Measurements from ENCODE around the gene STAP2. TPM values are rescaled to one million over a fixed set of nuclear protein-coding genes. Genes with fewer than 3 reads are reported as not detected.
A peak's percentile ranks its signal among the peaks of the same experiment; 100 is the strongest.
"Not testable (repeated sequence)": the region's sequence is repeated elsewhere in the genome, so short reads cannot be mapped to it uniquely, and the experiment has no call there.

The STAP2 gene
- total RNA-seq, 2 experiments from 2014 or later, result 8.1 to 10.7 TPM

DNA sequence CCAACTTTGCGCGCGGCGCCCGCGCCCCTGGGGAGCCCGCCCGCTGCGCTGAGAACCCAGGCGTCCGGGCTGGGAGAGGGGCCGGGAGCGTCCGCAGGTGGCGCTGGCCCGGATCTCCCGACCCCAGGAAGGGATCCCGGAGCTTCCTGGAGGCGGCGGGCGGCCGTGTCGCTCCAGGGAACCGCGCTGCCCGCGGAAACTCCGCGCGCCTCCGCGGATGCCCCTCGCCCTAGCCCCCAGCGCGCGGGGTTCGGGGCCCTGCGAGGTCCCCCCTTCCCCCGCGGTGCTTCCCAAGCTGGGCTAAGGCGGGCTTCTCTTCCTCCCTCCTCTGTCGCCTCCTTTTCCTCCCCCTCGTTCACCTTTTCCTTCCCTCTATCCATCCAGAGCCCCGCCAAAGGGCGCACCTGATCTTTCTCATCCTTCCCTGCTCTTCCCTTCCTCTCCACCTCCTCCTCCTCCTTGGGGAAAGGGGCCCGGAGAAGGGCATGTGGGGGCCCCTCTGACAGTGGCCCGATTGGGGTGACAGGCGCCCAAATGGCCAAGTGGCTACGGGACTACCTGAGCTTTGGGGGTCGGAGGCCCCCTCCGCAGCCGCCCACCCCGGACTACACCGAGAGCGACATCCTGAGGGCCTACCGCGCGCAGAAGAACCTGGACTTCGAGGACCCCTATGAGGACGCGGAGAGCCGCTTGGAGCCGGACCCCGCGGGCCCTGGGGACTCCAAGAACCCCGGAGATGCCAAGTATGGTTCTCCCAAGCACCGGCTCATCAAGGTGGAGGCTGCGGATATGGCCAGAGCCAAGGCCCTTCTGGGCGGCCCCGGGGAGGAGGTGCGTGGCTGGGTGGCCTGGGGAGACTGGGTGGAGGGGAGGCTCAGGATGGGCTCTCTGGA, 58.9 kb downstream of the STAP2 start:
- CTCF ChIA-PET, result interaction anchor here (0.6 to 1.7 kb wide), 2 partner anchors 13 to 230 kb away, joined by 5 to 6 read pairs; no protein-coding TSS in a partner anchor
- peak overlapping the region; percentile 43 for H3K4me3 Mint-ChIP-seq
- peaks cover 18% of the 10 kb centered on the region for H3K27me3 Mint-ChIP-seq (ENCODE audit: low read depth)
- no peak overlapping the region for H3K27ac Mint-ChIP-seq
- no peak for DNase-seq
- no peaks in the 10 kb centered on the region for H3K9me3 Mint-ChIP-seq
- H3K36me3 Mint-ChIP-seq (ENCODE audit: low read depth), result no peaks in the 10 kb centered on the region
- peaks cover 7% of the 10 kb centered on the region for H3K4me1 Mint-ChIP-seq (ENCODE audit: low read depth)
- intact Hi-C loops (cut with micrococcal nuclease), result no loop called here

DNA sequence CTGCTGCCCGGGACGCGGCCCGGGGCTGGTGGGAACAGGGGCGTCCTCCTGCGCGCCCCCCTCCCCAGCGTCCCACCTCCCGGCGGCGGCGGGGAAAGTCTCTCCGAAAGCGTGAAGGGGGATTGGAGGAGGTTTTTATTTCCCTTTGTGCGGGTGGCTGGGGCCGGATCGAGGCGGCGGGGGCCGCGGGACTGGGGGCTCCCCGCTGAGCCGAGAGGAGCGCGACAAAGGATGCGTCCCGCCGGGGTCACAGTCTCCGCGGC, 59.4 kb downstream of the STAP2 start:
- peaks cover 7% of the 10 kb centered on the region for H3K4me1 Mint-ChIP-seq (ENCODE audit: low read depth)
- peaks cover 18% of the 10 kb centered on the region for H3K27me3 Mint-ChIP-seq (ENCODE audit: low read depth)
- DNase-seq, result no peak
- H3K9me3 Mint-ChIP-seq, result no peaks in the 10 kb centered on the region
- intact Hi-C loops (cut with micrococcal nuclease), result no loop called here
- no peak overlapping the region for H3K4me3 Mint-ChIP-seq
- CTCF ChIA-PET, result interaction anchor here (0.6 kb wide), 1 partner anchor 230 kb away, joined by 5 read pairs; no protein-coding TSS in a partner anchor
- no peak overlapping the region for H3K27ac Mint-ChIP-seq
- H3K36me3 Mint-ChIP-seq (ENCODE audit: low read depth), result no peaks in the 10 kb centered on the region

DNA sequence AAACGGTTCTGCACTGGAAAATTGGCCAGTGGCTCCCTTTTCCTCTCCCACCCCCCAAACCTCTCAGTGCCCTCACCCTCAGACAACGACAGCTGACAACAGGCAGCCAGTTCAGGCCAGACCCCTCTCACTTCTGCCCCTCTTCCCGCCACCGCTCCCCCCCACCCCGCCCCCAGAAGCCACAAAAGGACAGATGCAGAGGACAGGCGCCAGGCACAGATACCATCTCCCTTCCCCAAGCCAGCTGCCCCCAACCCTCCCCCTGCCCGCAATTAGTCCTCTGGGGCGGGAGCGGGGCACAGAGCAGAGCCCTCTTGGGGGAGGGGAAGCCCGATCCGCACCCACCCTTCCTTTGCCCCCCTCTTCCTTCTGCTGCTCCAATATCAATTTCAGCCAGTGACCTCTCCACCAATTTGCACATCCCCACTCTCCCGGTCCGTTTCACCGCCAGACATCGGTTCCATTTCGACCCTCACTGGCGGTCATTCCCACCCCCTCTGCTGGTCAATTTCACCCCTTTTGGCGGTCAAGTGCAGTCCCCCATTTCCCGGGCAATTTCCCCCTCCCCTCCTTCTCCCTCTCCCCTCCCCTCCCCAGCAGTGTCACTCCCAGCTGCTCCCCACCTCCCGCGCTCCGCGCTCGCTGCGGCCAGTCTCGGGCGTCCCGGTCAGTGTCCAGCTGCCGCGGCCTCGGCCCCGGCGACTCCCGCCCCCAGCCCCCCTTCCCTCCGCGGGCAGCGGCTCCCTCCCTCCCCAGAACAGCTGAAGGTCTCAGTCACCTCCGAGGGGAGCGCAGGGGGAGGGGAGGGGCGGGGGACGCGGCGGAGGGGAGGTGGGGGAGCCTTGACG, 60.0 kb downstream of the STAP2 start, which contains the start of gene SHD:
TSS of gene SHD (plus strand) at position 848 of the 848 bp plus-strand sequence. CDS start 798 bp downstream, outside the sequence.
- intact Hi-C loops (cut with micrococcal nuclease), result no loop called here
- Mint-ChIP-seq H3K27ac (no peak within 1 kb of the TSS), H3K27me3 (ENCODE audit: low read depth) (peaks cover 18% of the 10 kb centered on the region), H3K36me3 (ENCODE audit: low read depth) (no peaks in the 10 kb centered on the region), H3K4me1 (ENCODE audit: low read depth) (peaks cover 7% of the 10 kb centered on the region), H3K9me3 (no peaks in the 10 kb centered on the region), H3K4me3 (peak within 1 kb of the TSS; percentile 43)
- no peak for DNase-seq
- CTCF ChIA-PET, result interaction anchor here (0.6 kb wide), 1 partner anchor 229 kb away, joined by 5 read pairs; no protein-coding TSS in a partner anchor

DNA sequence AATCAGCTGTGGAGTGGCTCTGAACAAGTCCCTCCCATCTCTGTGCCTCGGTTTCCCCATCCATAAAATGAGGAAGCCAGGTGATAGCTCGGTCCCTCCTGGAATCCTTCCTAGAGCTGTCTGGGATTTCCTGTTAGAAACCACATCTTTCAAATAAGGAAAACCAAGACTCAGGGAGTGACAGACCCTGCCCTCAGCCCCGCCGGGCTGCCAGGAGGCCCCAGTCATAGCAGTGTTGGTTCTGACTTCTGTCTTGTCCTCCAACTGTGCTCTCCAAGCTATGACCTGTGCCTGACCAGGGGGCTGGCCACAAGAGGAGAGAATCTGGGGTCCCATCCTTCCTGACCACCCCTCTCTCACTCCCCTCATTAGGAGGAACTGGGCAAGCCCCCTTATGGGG, 60.6 kb downstream of the STAP2 start:
- no peak overlapping the region for H3K27ac Mint-ChIP-seq
- intact Hi-C loops (cut with micrococcal nuclease), result no loop called here
- no peaks in the 10 kb centered on the region for H3K9me3 Mint-ChIP-seq
- H3K27me3 Mint-ChIP-seq (ENCODE audit: low read depth), result peaks cover 18% of the 10 kb centered on the region
- no peak overlapping the region for H3K4me3 Mint-ChIP-seq
- H3K36me3 Mint-ChIP-seq (ENCODE audit: low read depth), result no peaks in the 10 kb centered on the region
- no peak for DNase-seq
- CTCF ChIA-PET, result interaction anchor here (1.1 to 3.0 kb wide), 3 partner anchors 9 to 75 kb away, joined by 4 to 11 read pairs (median 4); no protein-coding TSS in a partner anchor
- H3K4me1 Mint-ChIP-seq (ENCODE audit: low read depth), result peaks cover 7% of the 10 kb centered on the region

DNA sequence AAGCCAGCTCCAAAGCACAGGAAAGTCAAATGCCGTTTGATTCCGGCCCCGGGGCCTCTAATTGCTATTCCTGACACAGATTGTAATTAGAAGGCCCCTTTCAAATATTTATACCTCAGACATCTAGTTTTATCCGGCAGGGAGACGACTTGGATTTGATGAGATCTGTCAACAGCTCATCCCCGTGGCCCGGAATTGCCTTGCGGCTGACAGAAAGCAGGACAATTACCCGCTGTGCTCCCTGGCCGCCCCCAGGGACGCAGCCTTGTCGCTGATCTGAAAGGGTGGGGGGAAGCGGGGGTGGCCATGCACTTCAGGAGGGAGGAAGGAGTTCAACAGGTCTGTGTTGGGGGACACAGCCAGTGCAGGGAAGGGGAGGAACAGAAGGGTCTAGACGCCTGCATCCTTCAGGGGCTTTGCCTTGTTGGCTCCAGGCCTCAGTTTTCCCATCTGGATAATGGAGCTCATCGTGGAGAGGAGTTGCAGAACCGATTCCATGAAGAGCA, 61.4 kb downstream of the STAP2 start:
- intact Hi-C loops (cut with micrococcal nuclease), result no loop called here
- CTCF ChIA-PET, result interaction anchor here (1.1 to 3.0 kb wide), 3 partner anchors 9 to 75 kb away, joined by 4 to 11 read pairs (median 4); no protein-coding TSS in a partner anchor
- Mint-ChIP-seq H3K27ac (no peak overlapping the region), H3K9me3 (no peaks in the 10 kb centered on the region), H3K36me3 (ENCODE audit: low read depth) (peaks cover under 1% of the 10 kb centered on the region), H3K27me3 (ENCODE audit: low read depth) (peaks cover 18% of the 10 kb centered on the region), H3K4me1 (ENCODE audit: low read depth) (peaks cover 7% of the 10 kb centered on the region), H3K4me3 (no peak overlapping the region)
- DNase-seq, result no peak

DNA sequence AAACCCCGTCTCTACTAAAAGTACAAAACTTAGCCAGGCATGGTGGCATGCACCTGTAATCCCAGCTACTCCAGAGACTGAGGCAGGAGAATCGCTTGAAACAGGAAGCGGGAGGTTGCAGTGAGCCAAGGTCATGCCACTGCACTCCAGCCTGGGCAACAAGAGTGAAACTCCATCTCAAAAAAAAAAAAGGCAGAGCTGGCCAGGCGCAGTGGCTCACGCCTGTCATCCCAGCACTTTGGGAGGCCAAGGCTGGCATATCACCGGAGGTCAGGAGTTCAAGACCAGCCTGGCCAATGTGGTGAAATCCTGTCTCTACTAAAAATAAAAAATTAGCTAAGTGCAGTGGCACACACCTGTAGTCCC, 64.3 kb downstream of the STAP2 start:
- H3K9me3 Mint-ChIP-seq; H3K36me3 Mint-ChIP-seq (ENCODE audit: low read depth); H3K27ac Mint-ChIP-seq; H3K4me3 Mint-ChIP-seq; DNase-seq; intact Hi-C loops (cut with micrococcal nuclease); H3K27me3 Mint-ChIP-seq (ENCODE audit: low read depth); H3K4me1 Mint-ChIP-seq (ENCODE audit: low read depth): not testable (repeated sequence)
- CTCF ChIA-PET, result interaction anchor here (1.6 kb wide), 1 partner anchor 78 kb away, joined by 6 read pairs; no protein-coding TSS in a partner anchor

Other genes with a start within 250 kb of the STAP2 start
- gene MAP2K2, start 214.7 kb downstream of the STAP2 start, total RNA-seq, result 100 to 1,000 TPM; 101 to 103 TPM
- not detected for gene CREB3L3, start 185.2 kb downstream of the STAP2 start, total RNA-seq
- 10 to 100 TPM; 20.0 to 20.1 TPM for gene SIRT6, start 156.3 kb downstream of the STAP2 start, total RNA-seq
- 1 to 10 TPM; 2.5 to 2.6 TPM for gene ANKRD24, start 156.1 kb downstream of the STAP2 start, total RNA-seq
- gene EBI3, start 109.3 kb downstream of the STAP2 start, total RNA-seq, result 10 to 100 TPM in 1 of 2 experiments, 1 to 10 TPM in 1; 7.8 to 11.8 TPM
- gene YJU2, start 91.7 kb downstream of the STAP2 start, total RNA-seq, result 10 to 100 TPM; 28.5 to 29.8 TPM
- not detected for gene SHD, start 59.6 kb downstream of the STAP2 start, total RNA-seq
- gene TMIGD2, start 36.4 kb downstream of the STAP2 start, total RNA-seq, result 10 to 100 TPM; 19.9 to 21.2 TPM
- 10 to 100 TPM; 12.3 to 17.5 TPM for gene FSD1, start 34.2 kb downstream of the STAP2 start, total RNA-seq
- gene MPND, start 4.7 kb upstream of the STAP2 start, total RNA-seq, result 10 to 100 TPM; 16.3 to 18.6 TPM
- gene SH3GL1, start 61.7 kb upstream of the STAP2 start, total RNA-seq, result 10 to 100 TPM; 31.7 to 32.1 TPM
- gene CHAF1A, start 63.8 kb upstream of the STAP2 start, total RNA-seq, result 10 to 100 TPM; 57.3 to 65.1 TPM
- 10 to 100 TPM; 28.7 to 36.2 TPM for gene UBXN6, start 119.0 kb upstream of the STAP2 start, total RNA-seq
- gene HDGFL2, start 133.5 kb upstream of the STAP2 start, total RNA-seq, result 10 to 100 TPM; 43.0 to 43.5 TPM
- not detected for gene PLIN4, start 179.7 kb upstream of the STAP2 start, total RNA-seq
- gene PLIN5, start 196.4 kb upstream of the STAP2 start, total RNA-seq, result under 1 TPM; 0.07 to 0.25 TPM
- 1 to 10 TPM; 1.3 to 1.5 TPM for gene LRG1, start 201.2 kb upstream of the STAP2 start, total RNA-seq
- under 1 TPM in 1 of 2 experiments, not detected in 1; 0.17 TPM for gene SEMA6B, start 220.9 kb upstream of the STAP2 start, total RNA-seq